Calu3 (cell line): ENCODE data around the gene MYOM1. TPM values are rescaled to one million over a fixed set of nuclear protein-coding genes. Genes with fewer than 3 reads are reported as not detected.

Experiments
- BruUV-seq: library from RNA; stranded (reverse); fragments of 400-500 nt; replicated peaks from 2 replicates; lab custom pipeline; 2021; lab: Mats Ljungman, UMichigan
- CTCF ChIA-PET: fragments of 300-600 bp; sonication (Branson Sonifier 250); formaldehyde crosslinking; loops from one replicate; lab custom pipeline; 2022; ENCODE audit warnings: antibody characterized with exemption; lab: Charles Lee
- DNase-seq: peaks from one replicate; pipeline ENCODE4 v3.0.0; 2022
- H3K27ac Mint-ChIP-seq: one replicate; pipeline ENCODE4 v1.8.0; 2022; ENCODE audit warnings: mixed read lengths; ENCODE audit not compliant: unreplicated experiment
- H3K27me3 Mint-ChIP-seq: one replicate; pipeline ENCODE4 v1.8.0; 2022; ENCODE audit warnings: mixed read lengths; ENCODE audit not compliant: unreplicated experiment
- H3K36me3 Mint-ChIP-seq: one replicate; pipeline ENCODE4 v1.8.0; 2022; ENCODE audit warnings: mild to moderate bottlenecking, moderate library complexity, mixed read lengths; ENCODE audit not compliant: insufficient read depth, unreplicated experiment
- H3K4me1 Mint-ChIP-seq: one replicate; pipeline ENCODE4 v1.8.0; 2022; ENCODE audit warnings: mild to moderate bottlenecking, low read depth, mixed read lengths; ENCODE audit not compliant: unreplicated experiment
- H3K4me3 Mint-ChIP-seq: one replicate; pipeline ENCODE4 v1.8.0; 2022; ENCODE audit warnings: mild to moderate bottlenecking, low read depth, moderate library complexity, mixed read lengths; ENCODE audit not compliant: unreplicated experiment
- H3K9me3 Mint-ChIP-seq: one replicate; pipeline ENCODE4 v1.8.0; 2022; ENCODE audit warnings: low read depth, mixed read lengths; ENCODE audit not compliant: unreplicated experiment
- CTCF ChIP-seq: fragments of 200-600 bp; IDR thresholded peaks from one replicate; pipeline ENCODE4 v1.8.0; 2022; ENCODE audit warnings: antibody characterized with exemption; ENCODE audit not compliant: unreplicated experiment
- intact Hi-C: fragments of 100-400 bp; cut with micrococcal nuclease; formaldehyde crosslinking; loops from one replicate; pipeline ENCODE4 v1.10.0; 2022; ENCODE audit not compliant: unreplicated experiment
- total RNA-seq: library from RNA; stranded (reverse); gene quantifications from 2 replicates; pipeline ENCODE4 v1.2.3, GENCODE V29; 2022

MYOM1 gene
- total RNA-seq, 1 experiment from 2014 or later = 16.5 TPM

- peak overlapping the region; percentile 42 for H3K27ac Mint-ChIP-seq
- CTCF ChIA-PET = interaction anchor here (0.6 kb wide), 1 partner anchor 252 kb away, joined by 3 read pairs; no protein-coding TSS in a partner anchor
- no peaks in the 10 kb centered on the region for H3K9me3 Mint-ChIP-seq
- DNase-seq = no peak
- H3K4me3 Mint-ChIP-seq = no peak overlapping the region
- no peaks in the 10 kb centered on the region for H3K27me3 Mint-ChIP-seq
- peaks cover 84% of the 10 kb centered on the region for H3K36me3 Mint-ChIP-seq
- TF ChIP-seq CTCF = no peak
- H3K4me1 Mint-ChIP-seq = peaks cover 62% of the 10 kb centered on the region
- BruUV-seq = no TSS peak
- intact Hi-C loops = no loop called here
These were observed 35.9 kb upstream of the MYOM1 start for GRCh38 chr18:3255611-3256165.

GRCh38 chr18:3254725-3255124 is 35.0 kb upstream of the MYOM1 start:
- no TSS peak for BruUV-seq
- Mint-ChIP-seq H3K4me3 (no peak overlapping the region), H3K36me3 (peaks cover 84% of the 10 kb centered on the region), H3K9me3 (no peaks in the 10 kb centered on the region), H3K4me1 (peaks cover 59% of the 10 kb centered on the region), H3K27me3 (no peaks in the 10 kb centered on the region), H3K27ac (no peak overlapping the region)
- intact Hi-C loops = no loop called here
- TF ChIP-seq CTCF = no peak
- DNase-seq = no peak
- CTCF ChIA-PET = interaction anchor here (0.6 kb wide), 1 partner anchor 253 kb away, joined by 3 read pairs; no protein-coding TSS in a partner anchor

- Mint-ChIP-seq H3K9me3 (no peaks in the 10 kb centered on the region), H3K4me1 (peaks cover 45% of the 10 kb centered on the region), H3K4me3 (peak overlapping the region; percentile 19), H3K27me3 (no peaks in the 10 kb centered on the region), H3K27ac (peak overlapping the region; percentile 56), H3K36me3 (peaks cover 91% of the 10 kb centered on the region)
- intact Hi-C loops = no loop called here
- DNase-seq = no peak
- BruUV-seq = no TSS peak
- TF ChIP-seq CTCF = no peak
- CTCF ChIA-PET = interaction anchor here (1.3 kb wide), 1 partner anchor 11 kb away, joined by 4 read pairs; no protein-coding TSS in a partner anchor
These were observed 33.1 kb upstream of the MYOM1 start for GRCh38 chr18:3252843-3253242.

GRCh38 chr18:3251963-3252277 is 32.2 kb upstream of the MYOM1 start:
- Mint-ChIP-seq H3K27ac (peak overlapping the region; percentile 58), H3K4me1 (peaks cover 42% of the 10 kb centered on the region), H3K9me3 (no peaks in the 10 kb centered on the region), H3K36me3 (peaks cover 91% of the 10 kb centered on the region), H3K4me3 (peak overlapping the region; percentile 49), H3K27me3 (no peaks in the 10 kb centered on the region)
- no TSS peak for BruUV-seq
- intact Hi-C loops = no loop called here
- TF ChIP-seq CTCF = no peak
- no peak for DNase-seq
- CTCF ChIA-PET = interaction anchor here (1.3 kb wide), 1 partner anchor 12 kb away, joined by 4 read pairs; no protein-coding TSS in a partner anchor
